Measurements from ENCODE around the gene NRXN2.

- TF ChIP-seq ZNF626 (tag by site-specific recombination; IDR thresholded peaks at IDR 0.05) (no peak), ZNF37A (tag by site-specific recombination; IDR thresholded peaks at IDR 0.05) (no peak), ZFP37 (tag by site-specific recombination; IDR thresholded peaks at IDR 0.05) (no peak), SALL2 (tag by site-specific recombination; IDR thresholded peaks at IDR 0.05; ENCODE audit: borderline replicate concordance) (no peak), REST (tag by site-specific recombination; IDR thresholded peaks at IDR 0.05) (no peak)
Observed at GRCh38 chr11:64586366-64586765, 136.6 kb downstream of the NRXN2 start.
